GM19395 (cell line): ENCODE measurements around the gene EMX1.

Experiments used
- ATAC-seq: cut with Tn5 transposase; IDR thresholded peaks from one replicate; pipeline ENCODE4 v1.9.1; 2021; ENCODE audit warnings: mild to moderate bottlenecking, moderate library complexity; ENCODE audit not compliant: unreplicated experiment

EMX1 gene

DNA sequence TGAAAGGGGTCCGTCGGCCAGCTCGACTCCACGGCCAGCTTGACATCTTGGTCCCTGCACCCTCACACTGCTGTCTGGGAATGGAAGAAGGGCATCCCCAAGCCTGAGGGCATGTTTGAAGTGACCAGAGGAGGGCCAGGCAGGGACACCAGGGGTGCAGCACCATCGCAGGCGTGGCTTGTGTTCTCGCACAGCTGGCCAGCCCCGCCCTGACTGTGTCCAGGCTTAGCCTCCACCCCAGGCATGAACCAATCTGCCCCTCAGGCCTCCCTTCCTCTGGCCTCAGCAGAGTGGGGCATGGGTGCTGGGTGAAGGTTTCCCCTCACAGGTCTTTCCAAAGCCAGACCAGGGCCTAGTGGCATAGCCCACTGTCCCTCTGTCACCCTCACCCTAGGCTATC lies 25.0 kb downstream of the EMX1 start:
- ATAC-seq = no peak

- no peak for ATAC-seq
These were observed 25.6 kb downstream of the EMX1 start for GRCh38 chr2:72942881-72943418.

DNA sequence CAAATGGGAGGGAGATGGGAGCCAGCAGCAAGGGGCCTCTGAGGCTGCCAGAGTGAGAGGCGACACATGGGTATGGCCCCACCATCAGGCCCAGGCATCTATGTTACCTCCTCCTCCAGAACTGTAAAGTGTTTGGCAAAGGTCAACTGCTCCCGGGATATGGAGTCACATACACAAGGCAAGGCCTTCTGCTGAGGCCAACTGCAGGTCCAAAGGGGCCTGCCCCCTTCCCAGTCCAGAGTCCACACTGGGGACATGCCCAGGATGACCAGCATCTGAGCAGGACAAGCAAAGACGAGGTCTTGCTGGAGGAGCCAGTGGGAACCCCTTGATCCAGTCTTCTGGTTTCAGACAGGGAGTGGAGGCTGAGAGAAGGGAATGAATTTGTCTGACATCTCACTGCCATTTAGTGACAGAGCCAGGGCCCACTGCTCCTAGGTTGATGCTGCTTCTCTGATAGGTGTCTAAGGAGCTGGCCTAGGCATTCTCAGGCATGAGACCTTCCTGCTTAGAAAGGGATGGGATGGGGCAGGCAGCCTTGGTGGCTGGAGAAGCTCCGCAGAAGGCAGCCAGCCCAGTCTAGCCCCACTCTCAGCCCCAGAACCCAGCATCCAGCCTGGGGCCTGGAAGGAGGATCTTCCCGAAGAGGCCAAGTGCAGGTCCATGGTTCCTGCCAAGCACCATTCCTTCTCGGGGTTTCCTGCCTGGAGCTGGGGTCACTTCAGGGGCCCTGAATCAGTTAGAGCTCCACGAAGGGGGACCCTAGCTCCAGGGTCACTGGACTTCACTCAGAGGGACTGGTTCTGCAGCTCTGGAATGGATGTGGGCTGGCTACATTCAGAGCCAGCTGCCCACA lies 26.4 kb downstream of the EMX1 start:
- ATAC-seq = no peak

GRCh38 chr2:72944804-72945449 lies 27.6 kb downstream of the EMX1 start:
- no peak for ATAC-seq

GRCh38 chr2:72945450-72946019 lies 28.2 kb downstream of the EMX1 start:
- ATAC-seq = no peak

DNA sequence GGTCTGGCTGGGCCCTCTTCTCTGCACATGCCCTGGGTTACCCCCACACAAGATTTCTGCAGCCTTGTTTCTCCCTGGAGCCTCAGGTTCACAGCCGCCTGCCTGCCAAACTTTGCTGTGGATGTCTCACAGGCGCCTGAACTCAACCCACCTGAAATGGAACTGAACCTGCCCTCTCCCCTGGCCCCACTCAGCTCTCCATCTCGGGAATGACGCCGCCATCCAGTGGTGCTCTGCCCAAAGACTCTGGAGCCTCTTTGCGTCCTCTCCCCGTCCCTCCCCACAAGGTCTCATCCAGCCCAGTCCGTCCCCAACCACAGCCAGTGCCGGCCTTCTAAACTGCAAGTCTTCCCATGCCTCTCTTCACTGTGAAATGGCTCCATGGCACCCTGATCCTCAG lies 29.1 kb downstream of the EMX1 start:
- no peak for ATAC-seq

GRCh38 chr2:72947952-72948830 lies 30.9 kb downstream of the EMX1 start:
- no peak for ATAC-seq

DNA sequence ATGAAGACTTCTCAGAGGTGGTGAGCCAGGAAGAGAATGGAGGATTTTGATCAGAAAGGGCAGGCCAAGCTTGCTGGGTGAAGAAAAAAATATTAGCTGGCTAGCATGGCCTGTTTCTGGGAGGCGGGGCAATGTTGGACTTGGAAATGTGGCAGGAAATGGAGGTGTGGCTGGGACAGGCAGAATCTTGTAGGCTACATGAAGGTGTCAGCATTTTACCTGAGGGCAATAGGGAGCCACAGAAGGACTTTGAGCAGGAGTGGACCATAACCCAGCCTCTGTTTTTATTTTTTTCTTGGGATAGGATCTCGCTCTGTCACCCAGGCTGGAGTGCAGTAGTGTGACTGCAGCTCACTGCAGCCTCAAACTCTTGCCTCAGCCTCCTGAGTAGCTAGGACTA lies 31.7 kb downstream of the EMX1 start:
- no peak for ATAC-seq

DNA sequence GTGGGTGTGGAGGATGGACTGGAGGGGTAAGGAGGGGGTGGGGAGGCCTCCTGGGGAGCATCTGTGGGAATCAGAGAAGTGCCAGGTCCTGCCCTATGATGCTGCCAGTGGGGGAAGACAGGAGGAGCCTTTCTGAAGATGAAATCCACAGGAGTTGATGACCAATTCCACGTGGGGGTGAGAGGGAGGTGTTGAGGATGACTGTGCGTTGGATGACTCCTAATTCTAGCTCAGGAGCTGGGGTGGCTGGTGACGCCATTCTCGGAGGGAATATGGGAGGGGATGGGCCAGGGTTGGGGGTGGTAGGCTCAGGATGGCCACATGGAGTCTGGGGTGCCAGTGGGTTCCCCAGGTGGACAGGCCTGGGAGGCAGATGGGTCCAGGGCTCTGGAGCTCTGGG lies 32.3 kb downstream of the EMX1 start:
- ATAC-seq = no peak

- no peak for ATAC-seq
These were observed 33.4 kb downstream of the EMX1 start for GRCh38 chr2:72950558-72951255.

- no peak for ATAC-seq
These were observed 34.2 kb downstream of the EMX1 start for GRCh38 chr2:72951303-72952095.

- ATAC-seq = no peak
These were observed 34.9 kb downstream of the EMX1 start for GRCh38 chr2:72952110-72952823.

GRCh38 chr2:72952961-72953360 lies 35.6 kb downstream of the EMX1 start:
- no peak for ATAC-seq

- no peak for ATAC-seq
These were observed 36.2 kb downstream of the EMX1 start for GRCh38 chr2:72953528-72953927.

DNA sequence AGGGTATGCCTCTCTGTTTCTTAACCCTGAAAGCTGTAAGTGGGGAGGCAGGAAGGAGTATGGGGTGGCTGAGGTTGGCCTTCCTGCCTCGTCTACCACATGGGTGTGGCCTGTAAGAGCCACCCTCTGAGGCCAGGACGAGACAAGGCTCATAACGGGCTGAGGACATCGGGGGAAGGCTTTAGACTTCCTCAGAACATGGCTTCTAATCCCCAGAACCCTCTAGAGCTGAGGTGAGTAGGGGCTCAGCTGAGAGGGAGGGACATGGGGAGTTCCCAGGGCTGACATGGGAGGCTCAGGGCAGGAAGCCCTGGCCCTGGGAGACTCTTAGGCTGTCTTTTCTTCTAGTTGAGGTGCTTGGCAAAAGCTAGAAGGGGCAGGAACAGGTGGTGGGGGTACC lies 36.7 kb downstream of the EMX1 start:
- ATAC-seq = no peak

DNA sequence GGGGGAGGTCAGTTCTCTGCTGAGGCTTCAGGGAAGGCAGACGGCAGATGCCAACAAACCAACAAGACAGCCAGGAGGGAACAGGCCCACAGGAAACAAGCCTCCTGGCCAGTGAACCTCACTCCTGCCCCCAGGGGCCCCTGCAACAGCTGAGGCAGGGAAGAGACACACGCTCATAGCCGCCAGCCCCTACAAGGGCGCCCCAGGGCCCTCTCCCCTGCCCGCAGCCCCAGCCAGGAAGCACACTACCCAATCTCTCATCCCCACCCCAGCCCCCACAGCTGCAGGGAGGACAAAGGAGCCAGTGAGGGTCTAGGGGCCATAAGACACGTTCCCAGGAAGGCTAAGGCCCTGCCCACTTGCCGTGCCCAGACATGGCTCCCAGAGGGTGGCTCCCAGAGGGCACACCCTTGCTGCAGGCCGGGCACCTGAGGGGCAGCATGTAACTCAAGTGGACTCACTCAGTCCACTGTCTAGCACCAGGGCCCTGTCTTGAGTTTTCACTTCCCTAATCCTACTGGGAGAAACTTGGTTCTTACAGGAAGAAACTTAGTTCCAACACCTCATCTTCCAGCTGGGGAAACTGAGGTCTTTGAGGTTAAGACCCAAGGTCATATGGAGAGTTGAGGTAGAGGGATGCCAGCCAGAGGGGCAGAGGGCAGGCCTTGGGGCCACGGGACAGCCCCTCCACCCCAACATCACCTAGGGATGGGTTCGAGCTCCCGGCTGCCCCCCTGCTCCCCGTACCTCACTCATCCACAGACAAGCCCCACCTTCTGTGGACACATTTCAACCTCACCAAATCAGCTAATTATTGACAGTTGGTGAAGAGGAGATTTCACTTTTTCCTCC lies 37.3 kb downstream of the EMX1 start:
- ATAC-seq = no peak

GRCh38 chr2:72955228-72956049 lies 38.1 kb downstream of the EMX1 start:
- no peak for ATAC-seq
